NCI-H748 (cell line): ENCODE data around the gene MUC5B.

Experiments
- DNase-seq: peaks from one replicate; lab custom pipeline; 2025; ENCODE audit not compliant: unreplicated experiment; lab: John Stamatoyannopoulos, UW

Gene MUC5B

GRCh38 chr11:1307163-1307870 is 84.5 kb downstream of the MUC5B start:
- no peak for DNase-seq

- no peak for DNase-seq
Observed at GRCh38 chr11:1307998-1308742, 85.3 kb downstream of the MUC5B start.

- no peak for DNase-seq
Observed at GRCh38 chr11:1308743-1309497, 86.1 kb downstream of the MUC5B start.

- DNase-seq: peak; percentile 94
Observed at GRCh38 chr11:1309498-1310317, 86.8 kb downstream of the MUC5B start, which contains the start of gene TOLLIP. Gene TOLLIP (minus strand): TSS chr11:1309632. CDS start chr11:1309498, 134 bp downstream.

- DNase-seq: no peak
Observed at GRCh38 chr11:1310318-1310687, 87.4 kb downstream of the MUC5B start.

- DNase-seq: no peak
Observed at GRCh38 chr11:1310772-1311468, 88.1 kb downstream of the MUC5B start.
